H7 (cell line): Measurements from ENCODE around the gene HOXD11. TPM values are rescaled to one million over a fixed set of nuclear protein-coding genes. Genes with fewer than 3 reads are reported as not detected.
A peak's percentile ranks its signal among the peaks of the same experiment; 100 is the strongest.

ENCODE experiments used
- DNase-seq: peaks from one replicate; pipeline ENCODE4 v3.0.0; 2012
- H3K27me3 ChIP-seq: 2 replicates; pipeline ENCODE4 v1.6.0; 2011; ENCODE audit warnings: mild to moderate bottlenecking, low read length; ENCODE audit not compliant: control insufficient read depth, insufficient read depth
- H3K36me3 ChIP-seq: replicated peaks from 2 replicates; pipeline ENCODE4 v1.5.1; 2011; ENCODE audit warnings: low read length; ENCODE audit not compliant: control insufficient read depth, insufficient read depth
- H3K4me3 ChIP-seq: 2 replicates; pipeline ENCODE4 v1.5.1; 2011; ENCODE audit warnings: low read depth, mild to moderate bottlenecking, control low read depth, low read length, moderate library complexity; ENCODE audit not compliant: insufficient read depth
- total RNA-seq: library from RNA; depleted of rRNA; stranded (reverse); fragments of >200 nt; shearing (Covaris generic); gene quantifications from 2 replicates; pipeline ENCODE4 v1.2.3, GENCODE V29; 2014

HOXD11 gene
- total RNA-seq, 1 experiment from 2014 or later: not detected

- Histone ChIP-seq H3K27me3 (peaks cover 98% of the 10 kb centered on the region), H3K36me3 (no peaks in the 10 kb centered on the region), H3K4me3 (no peak overlapping the region)
- DNase-seq: peak; percentile 62
These were observed 3.3 kb upstream of the HOXD11 start for GRCh38 chr2:176103742-176104315.

GRCh38 chr2:176104316-176105077 is 2.6 kb upstream of the HOXD11 start:
- H3K27me3 ChIP-seq: peaks cover 98% of the 10 kb centered on the region
- H3K36me3 ChIP-seq: no peaks in the 10 kb centered on the region
- peak overlapping the region; percentile 16; the same call in 1 of the 2 replicates for H3K4me3 ChIP-seq
- peak; percentile 73 for DNase-seq

GRCh38 chr2:176105078-176105729 is 1.9 kb upstream of the HOXD11 start:
- no peaks in the 10 kb centered on the region for H3K36me3 ChIP-seq
- DNase-seq: peak; percentile 75
- peak overlapping the region; percentile 16; the same call in 1 of the 2 replicates for H3K4me3 ChIP-seq
- peaks cover 98% of the 10 kb centered on the region for H3K27me3 ChIP-seq

- peak overlapping the region; percentile 3; the same call in 1 of the 2 replicates for H3K4me3 ChIP-seq
- peaks cover 98% of the 10 kb centered on the region for H3K27me3 ChIP-seq
- H3K36me3 ChIP-seq: no peaks in the 10 kb centered on the region
- no peak for DNase-seq
These were observed 1.1 kb upstream of the HOXD11 start for GRCh38 chr2:176105730-176106580.

GRCh38 chr2:176107731-176108181 is 676 bp downstream of the HOXD11 start:
- peak; percentile 76 for DNase-seq

GRCh38 chr2:176109192-176109901 is 2.3 kb downstream of the HOXD11 start:
- Histone ChIP-seq H3K36me3 (no peaks in the 10 kb centered on the region), H3K27me3 (peaks cover 98% of the 10 kb centered on the region), H3K4me3 (no peak overlapping the region)
- DNase-seq: peak; percentile 38

More at GRCh38 chr2:176107731-176108181, 676 bp downstream of the HOXD11 start:
- H3K4me3 ChIP-seq: no peak overlapping the region
- H3K27me3 ChIP-seq: peaks cover 98% of the 10 kb centered on the region
- H3K36me3 ChIP-seq: no peaks in the 10 kb centered on the region

- H3K36me3 ChIP-seq: no peaks in the 10 kb centered on the region
- no peak overlapping the region for H3K4me3 ChIP-seq
- H3K27me3 ChIP-seq: peaks cover 98% of the 10 kb centered on the region
- no peak for DNase-seq
These were observed 2.9 kb downstream of the HOXD11 start for GRCh38 chr2:176109946-176110345.

GRCh38 chr2:176110415-176111308 is 3.6 kb downstream of the HOXD11 start:
- DNase-seq: no peak
- no peaks in the 10 kb centered on the region for H3K36me3 ChIP-seq
- peaks cover 98% of the 10 kb centered on the region for H3K27me3 ChIP-seq
- no peak overlapping the region for H3K4me3 ChIP-seq

GRCh38 chr2:176111309-176111663 is 4.2 kb downstream of the HOXD11 start:
- peak; percentile 90 for DNase-seq
- no peaks in the 10 kb centered on the region for H3K36me3 ChIP-seq
- H3K27me3 ChIP-seq: peaks cover 98% of the 10 kb centered on the region
- H3K4me3 ChIP-seq: no peak overlapping the region

GRCh38 chr2:176111846-176112374 is 4.8 kb downstream of the HOXD11 start:
- DNase-seq: peak; percentile 64
- Histone ChIP-seq H3K4me3 (no peak overlapping the region), H3K27me3 (peaks cover 99% of the 10 kb centered on the region)

GRCh38 chr2:176112375-176113302 is 5.6 kb downstream of the HOXD11 start:
- Histone ChIP-seq H3K4me3 (no peak overlapping the region), H3K36me3 (no peaks in the 10 kb centered on the region), H3K27me3 (peaks cover 100% of the 10 kb centered on the region)
- peak; percentile 64 for DNase-seq

More at GRCh38 chr2:176111846-176112374, 4.8 kb downstream of the HOXD11 start:
- no peaks in the 10 kb centered on the region for H3K36me3 ChIP-seq
